Cortex of kidney (tissue), 1 donor: ENCODE measurements around the gene CACNA1B.
"Not testable (repeated sequence)": the region's sequence is repeated elsewhere in the genome, so short reads cannot be mapped to it uniquely, and the experiment has no call there.

Source experiments
- DNase-seq: peaks from one replicate; lab custom pipeline; 2025; lab: John Stamatoyannopoulos, UW

CACNA1B gene

DNA sequence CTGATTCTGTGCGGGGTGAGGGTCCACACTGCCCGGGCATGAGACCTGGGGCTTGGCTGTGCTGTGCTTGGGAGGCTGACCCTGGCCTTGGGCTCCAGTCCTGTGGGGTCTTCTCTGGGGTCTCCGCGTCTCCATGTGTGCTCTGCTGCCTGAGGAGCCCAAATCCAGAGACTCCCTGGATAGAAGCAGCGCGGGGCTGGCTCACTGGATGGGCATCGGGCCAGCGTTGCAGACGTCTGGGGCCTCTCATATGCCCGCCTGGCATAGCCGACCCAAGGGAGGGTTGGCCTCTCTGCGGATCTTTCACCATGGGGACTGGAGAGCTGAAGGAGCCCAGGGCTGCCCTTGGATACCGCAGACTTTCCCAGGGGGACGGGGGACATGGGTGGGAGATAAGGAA, 12.4 kb downstream of the CACNA1B start:
- not testable (repeated sequence) for DNase-seq

DNA sequence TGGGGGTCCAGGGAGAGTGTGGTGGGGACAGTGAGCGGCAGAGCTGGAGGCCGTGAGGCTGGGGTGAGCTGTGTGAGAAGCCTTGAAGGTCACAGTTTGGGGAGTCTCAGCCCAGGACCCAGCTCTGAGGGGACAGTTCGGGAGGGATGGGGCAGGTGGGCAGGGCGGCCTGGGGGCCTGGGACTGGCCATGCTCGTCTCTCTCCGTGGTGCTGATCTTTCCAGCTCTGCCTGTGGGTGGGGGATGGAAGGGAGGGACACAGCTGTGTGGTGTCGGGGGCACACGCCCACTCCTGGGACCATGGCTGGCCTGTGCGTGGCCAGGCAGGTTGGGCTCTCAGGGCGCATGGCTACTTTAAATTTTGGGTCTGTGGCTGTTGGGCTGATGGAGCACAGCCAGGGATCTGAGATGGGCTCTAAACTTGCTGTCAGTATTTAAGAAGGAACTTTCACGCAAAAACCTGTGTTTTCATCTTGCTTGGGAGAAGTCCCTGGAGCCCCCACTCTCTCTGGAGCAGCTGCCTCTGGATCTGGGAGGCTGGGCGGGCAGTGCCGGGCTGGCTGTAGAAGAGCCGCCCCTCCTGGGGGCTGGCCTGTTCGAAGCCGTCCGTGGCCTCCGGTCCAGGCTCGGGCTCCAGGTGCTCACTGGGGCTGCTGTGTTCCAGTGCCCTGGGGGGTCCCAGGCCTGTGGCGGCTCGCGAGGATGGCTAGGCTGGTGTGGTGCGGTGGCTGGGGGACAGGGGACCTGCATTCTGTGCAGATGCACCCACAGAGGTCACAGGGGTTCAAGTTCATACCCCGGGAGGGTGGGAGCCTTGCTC, 13.4 kb downstream of the CACNA1B start:
- not testable (repeated sequence) for DNase-seq

DNA sequence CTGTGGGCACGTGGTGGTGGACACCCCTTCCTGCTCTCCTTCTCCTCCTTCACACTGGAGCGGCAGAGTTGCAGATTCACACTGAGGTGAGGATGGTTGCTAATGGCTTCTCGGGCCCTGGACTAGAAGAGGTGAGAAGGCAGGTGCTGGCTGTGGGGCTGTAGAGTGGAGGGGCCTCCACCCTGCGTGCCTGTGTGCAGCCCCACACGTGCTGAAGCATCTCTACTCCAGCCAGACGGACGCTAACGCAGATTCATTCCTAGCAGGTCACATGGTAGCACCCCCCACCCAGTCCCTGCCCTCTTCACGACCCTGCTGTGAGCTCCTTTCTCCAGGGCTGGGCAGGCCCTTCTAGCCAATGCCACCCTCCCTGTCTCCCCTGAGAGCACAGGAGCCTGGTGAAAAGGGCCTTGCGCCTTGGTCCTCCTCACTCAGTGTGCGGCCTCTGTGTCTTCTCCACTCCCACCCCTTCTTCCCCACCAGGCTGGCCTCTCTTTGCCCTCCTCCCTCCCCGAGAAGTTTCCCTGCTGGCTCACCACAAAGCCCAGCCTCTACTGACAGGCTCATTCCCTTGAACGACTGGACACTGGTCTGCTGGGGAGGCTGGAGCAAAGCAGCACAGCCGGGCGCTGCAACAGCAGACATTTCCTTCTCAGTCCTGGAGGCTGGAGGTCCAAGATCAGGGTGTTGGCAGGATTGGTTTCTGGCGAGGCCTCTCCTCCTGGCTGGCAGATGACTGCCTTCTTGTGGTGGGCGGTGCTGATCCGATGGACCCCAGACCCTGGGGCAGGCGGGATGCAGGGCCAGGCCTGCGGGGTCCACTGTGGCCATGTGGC, 14.2 kb downstream of the CACNA1B start:
- no peak for DNase-seq

DNA sequence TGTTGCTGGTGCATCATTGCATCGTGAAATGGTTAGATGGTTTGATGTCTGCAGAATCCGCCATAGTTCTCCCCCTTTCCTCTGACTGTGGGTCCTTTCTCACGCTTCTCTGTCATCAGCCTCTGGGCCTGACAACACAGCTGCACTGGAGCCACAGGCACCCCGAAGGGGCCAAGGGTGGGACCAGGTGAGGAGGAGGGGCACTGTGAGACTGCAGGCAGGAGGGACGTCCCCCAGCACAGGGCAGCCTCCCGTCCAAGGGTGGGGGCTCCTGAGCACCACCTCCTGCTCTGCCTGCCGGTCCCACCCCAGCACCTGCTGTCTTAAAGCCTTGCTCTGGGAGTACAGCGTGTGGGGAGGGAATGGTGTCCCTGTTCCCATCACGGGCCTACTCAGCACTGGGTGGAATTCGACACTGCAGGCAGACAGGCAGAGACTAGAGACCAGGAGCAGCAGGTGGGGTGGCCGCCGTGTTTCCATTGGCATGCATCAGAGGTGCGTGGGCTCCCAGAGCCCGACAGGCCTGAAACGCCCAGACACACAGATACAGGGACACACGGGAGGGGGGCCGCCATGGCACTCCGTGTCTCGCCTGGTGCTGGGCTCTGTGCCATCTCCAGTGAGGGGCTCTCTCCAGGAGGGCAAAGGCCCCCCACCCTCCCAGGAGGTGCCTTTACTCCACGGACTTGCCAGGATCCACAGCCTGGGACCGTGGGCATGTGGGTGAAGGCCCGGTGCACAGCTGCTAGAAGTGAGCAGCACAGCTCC, 15.0 kb downstream of the CACNA1B start:
- no peak for DNase-seq

DNA sequence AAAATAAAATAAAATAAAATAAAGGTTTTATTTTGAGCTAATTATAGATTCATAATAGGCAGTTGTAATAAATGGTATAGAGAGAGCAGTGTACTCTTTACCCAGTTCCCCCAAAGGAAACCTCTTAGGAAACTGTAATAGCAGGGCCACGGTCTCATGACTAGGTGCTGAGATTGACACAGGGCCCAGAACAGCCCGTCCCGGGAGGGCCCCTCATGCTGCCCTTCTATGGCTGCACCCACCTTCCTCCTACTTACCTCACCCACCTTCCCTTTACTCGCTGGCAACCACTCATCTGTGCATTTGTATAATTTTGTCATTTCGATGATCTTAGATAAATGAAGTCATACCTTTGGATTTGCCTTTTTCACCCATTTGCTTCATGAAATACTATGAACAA, 16.1 kb downstream of the CACNA1B start:
- no peak for DNase-seq

DNA sequence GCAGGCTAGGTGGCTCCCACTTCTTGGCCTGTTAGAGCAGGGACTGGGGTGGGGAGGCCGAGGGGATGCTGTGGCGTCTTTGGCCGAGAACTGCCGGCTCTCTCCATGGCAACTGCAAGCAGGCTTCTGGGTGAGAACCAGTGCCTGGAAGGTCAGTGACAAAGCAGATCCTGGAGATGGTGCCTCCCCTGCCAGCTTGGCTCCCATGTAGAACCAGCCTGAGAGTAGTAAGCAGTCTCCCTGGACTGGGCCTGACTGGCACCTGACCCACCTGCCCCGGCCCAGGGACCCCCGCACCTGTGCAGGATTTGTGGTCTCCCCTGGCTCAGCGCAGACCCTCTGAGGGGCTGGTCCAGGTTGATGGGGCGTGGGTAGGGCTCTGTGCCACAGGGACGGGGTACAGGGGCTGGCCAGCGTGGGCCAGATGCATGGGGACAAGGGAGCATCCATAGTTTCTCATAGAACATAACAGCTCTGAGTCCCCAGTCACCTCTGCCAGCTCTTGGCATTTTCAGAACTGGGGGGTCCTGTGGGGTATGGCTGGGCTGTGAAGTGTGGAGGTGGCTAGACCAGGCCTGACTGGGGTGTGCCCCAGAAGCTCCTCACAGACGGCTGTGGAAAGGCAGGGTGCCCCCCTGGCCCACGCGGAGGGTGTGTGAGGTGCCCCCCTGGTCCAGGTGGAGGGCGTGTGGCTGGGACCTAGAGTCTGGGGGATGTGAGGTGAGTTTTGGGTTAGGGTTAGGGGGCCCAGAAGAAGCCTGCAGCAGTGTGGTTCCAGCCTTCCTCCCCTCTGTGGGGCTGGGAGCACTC, 22.2 kb downstream of the CACNA1B start:
- no peak for DNase-seq

DNA sequence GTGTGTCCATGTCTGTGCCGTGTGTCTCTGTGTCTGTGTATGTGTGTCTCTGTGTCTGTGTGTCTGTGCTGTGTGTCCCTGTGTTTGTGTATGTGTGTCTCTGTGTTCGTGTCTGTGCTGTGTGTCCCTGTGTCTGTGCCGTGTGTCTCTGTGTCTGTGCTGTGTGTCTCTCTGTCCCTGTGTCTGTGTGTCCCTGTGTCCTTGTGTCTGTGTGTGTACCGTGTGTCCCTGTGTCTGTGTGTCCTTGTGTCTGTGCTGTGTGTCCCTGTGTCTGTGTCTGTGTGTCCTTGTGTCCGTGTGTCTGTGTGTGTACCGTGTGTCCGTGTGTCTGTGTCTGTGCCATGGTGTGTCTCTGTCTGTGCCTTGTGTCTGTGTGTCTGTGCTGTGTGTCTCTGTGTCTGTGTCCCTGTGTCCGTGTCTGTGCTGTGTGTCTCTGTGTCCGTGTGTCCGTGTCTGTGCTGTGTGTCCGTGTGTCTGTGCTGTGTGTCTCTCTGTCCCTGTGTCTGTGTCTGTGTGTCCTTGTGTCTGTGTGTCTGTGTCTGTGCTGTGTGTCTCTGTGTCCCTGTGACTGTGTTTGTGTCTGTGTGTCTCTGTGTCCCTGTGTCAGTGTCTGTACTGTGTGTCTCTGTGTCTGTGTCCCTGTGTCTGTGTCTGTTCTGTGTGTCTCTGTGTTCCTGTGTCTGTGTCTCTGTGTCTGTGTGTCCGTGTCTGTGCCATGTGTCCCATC, 23.2 kb downstream of the CACNA1B start:
- no peak for DNase-seq

DNA sequence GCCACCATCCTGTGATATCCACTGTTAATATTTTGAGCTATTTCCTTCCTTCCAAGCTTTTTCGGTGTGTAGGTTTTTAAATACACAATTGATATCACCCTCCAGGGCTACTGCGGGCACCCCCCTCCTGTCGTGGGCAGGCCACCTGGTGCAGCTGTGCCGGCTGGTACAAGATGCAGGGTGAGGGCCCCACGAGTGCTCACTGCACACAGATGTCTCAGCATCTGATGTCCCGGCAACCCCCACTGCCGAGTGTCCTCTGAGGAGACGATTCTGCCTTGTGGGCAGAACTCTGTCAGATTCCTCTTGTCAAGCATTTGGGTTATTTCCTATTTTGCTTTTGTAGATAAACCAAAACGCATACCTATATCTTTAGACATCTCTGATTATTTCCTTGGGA, 25.1 kb downstream of the CACNA1B start:
- no peak for DNase-seq

DNA sequence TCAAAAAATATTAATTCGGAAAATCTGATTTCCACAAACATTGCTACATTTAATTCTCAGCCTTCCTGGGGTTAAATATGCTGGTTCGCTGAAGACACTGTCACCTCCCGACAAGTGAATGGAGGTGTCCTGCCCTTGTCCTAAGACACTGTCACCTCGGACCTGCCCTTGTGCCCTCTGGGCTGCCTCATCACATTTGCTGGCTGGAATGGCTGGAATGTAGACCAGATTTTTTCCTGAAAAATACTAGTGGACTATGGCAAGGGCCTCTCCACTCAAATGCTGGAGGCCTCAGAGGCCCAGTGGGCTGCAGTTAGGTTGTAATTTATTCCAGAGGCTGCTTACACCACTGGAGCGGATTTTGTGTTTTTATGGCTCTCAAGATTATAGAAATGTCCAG, 28.2 kb downstream of the CACNA1B start:
- DNase-seq, result no peak

DNA sequence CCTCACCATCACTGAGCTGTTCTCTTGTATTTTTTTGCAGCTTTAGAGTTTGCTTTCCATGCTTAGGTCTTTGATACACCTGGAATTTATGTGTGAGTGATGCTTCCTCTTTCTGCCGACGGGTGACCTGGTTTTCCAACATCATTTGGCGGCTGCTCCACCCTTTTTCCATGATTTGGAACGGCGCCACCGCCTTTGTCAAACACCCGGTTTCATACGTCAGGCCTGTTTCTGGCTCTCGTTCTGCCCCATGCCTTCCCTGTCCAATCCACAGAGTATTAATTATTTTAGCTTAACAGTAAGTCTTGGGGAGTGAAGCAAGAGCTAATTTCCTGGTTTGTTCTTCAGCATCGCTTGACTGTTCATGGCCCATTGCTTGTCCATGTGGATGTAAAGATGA, 30.2 kb downstream of the CACNA1B start:
- DNase-seq, result no peak

DNA sequence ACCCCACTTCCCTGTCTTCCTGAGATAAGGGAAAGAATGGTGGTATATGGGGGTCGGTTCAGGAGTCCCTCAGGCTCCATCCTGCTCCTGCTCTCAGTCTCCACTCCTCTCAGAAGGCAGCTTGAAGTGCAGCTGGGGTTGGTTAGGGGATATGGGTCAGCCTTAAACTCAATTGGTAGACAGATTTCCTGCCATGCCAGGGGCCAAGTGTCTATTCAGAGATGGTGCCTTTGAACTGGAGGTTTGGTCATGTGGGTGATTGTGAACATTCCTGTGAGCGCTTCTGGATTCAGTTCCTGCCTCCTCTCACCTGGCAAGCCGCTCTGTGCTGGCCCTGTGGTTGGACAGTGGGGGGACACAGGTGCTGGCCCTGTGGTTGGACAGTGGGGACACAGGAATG, 35.1 kb downstream of the CACNA1B start:
- no peak for DNase-seq

DNA sequence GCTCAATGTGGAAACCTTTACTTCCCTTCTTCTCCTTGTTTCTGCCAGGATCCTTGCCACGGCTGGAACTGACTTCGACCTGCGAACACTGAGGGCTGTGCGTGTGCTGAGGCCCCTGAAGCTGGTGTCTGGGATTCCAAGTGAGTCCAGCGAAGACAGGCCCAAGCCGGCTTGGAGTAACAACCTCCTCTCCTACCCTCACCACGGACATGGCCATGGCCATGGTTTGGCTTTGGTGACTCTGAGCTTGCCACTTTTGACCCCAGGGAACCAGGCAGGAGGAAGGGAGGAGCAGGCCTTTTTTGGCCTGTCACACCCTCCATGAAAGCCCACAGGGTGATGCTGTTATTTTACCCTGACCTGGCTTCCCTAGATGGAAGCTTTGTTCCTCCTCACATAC, 35.5 kb downstream of the CACNA1B start:
- DNase-seq, result no peak

DNA sequence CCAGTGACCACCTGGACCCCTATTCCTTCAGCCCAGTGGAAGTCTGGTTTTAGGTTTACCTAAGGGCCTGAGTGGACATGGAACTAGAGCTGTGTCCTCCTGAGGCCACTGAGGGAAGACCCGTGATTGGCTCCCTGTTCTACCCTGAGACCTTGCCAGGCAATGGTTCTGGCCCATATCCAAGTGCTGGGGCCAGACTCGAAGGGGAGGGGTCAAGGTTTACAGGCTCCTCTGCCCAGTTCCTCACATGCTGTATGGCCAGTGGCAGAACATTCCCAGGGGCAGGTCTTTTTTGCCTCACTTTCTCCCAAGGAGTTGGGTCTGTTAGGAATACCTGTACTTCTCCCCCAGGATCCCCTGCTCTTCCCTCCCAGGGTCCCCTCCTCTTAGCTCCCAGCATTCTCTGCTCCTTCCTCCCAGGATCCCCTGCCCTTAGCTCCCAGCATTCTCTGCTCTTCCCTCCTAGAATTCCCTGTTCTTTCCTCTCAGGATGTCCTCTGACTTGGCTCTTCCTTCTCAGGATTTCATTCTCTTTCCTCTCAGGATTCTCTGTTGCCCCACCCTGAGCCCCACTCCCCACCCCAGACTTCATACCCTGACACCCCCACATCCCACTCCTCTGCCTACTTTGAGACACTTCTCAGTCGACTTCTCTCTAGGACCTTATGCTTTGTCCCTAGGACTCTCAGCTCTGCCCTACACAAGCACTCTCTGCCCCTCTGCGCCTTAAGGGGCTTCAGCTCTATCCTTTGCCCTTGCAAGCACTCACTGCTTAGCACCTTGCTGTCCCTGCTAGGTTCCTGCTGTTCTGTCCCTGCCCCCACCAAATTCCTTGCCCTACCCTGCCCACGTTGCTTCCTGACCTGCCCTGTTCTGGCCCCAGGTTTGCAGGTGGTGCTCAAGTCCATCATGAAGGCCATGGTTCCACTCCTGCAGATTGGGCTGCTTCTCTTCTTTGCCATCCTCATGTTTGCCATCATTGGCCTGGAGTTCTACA, 36.5 kb downstream of the CACNA1B start:
- DNase-seq, result no peak

DNA sequence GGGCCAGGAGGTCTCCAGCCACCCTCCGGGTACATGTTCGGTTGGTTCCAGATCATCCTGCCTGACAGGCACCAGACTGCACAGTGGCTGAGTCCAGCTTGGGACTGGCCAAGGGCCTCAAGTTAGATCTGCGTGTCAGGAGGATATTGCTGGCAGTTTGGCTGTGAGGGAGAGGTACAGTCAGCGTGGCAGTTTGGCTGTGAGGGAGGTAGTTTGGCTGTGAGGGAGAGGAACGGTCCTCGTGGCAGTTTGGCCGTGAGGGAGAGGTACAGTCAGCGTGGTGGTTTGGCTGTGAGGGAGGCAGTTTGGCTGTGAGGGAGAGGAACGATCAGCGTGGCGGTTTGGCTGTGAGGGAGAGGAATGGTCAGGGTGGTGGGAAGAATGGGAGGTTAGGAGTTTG, 39.0 kb downstream of the CACNA1B start:
- no peak for DNase-seq

DNA sequence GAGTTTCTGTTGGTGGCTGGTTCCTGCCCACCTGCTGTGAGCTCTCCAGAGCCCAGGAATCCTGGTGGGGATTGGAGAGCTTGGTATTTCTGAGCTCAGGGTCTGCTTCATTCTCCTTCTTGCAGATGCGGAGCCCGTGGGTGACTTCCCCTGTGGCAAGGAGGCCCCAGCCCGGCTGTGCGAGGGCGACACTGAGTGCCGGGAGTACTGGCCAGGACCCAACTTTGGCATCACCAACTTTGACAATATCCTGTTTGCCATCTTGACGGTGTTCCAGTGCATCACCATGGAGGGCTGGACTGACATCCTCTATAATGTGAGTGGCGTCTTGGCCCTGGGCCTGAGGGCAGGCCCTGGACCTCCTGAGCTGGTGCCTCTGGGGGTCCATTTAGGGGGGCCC, 39.5 kb downstream of the CACNA1B start:
- no peak for DNase-seq

DNA sequence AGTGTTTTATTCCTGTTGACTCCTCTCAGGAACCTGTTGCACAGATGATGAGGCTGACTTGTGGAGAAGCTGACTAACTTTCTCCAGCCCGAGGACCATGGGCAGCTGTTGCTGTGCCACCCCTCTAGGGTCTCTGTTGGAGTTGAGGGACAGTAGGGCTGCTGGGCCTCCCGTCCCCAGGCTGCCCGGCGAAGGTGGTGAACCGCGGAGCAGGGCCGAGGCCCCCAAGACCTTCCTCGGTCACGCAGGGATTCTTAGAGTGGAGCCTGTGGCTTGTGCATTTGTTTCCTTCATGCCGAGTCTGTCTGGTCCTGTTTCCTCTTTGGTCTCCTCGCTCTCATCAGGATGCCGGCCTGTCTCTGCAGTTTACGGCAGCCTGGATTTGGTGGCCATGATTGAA, 40.2 kb downstream of the CACNA1B start:
- no peak for DNase-seq

DNA sequence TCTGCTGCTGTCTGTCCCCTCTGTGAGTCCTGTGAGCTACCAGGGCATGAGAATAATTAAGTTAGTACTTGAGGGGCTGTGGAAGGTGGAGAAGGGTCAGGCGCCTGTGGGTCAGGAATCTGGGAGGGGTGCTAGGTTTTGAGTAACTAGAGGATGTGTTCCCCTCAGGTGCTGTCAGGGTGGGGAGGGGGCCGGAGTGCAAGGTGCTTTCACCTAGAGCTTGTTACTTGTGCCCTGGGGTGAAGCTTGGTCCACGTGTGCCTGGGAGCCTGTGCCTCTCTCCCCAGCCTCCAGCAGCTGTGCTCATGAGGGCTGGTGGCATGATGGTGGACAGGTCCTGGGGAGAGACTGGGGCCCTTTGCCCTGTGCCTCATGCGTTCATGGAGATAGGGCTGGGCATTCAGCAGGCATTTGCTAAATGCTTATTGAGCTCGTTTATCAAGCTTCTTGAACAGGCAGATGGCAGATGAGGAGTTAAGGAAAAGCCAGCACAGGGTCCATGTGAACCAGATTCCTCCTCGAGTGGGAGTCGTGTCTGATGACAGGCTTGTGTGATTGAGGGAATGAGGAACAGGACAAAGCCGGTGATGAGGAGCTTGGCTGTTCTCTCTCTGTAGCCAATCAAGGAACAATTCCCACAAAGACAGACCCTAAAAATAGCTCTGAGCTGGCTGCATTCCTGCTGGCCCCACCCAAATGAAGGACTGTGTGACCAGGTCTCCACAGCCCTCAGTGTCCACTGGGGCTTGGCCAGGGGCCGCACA, 40.9 kb downstream of the CACNA1B start:
- no peak for DNase-seq

DNA sequence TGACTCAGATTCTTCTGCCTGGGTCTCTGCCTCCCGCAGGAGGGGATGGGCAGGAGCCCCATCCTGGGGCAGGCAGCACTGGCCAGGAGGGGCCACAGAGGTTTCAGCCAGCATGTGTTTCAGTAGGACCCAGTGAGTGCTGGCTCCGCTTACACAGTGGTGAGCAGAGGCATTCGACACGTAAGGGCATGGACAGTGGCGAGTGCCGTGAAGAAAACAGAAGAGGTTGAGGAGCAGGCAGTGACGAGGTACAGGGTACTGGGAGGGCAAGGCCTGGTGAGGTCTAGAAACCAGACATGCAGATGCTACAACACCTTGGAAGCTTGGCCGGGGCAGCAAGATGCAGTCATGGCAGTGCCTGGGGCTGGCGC, 41.5 kb downstream of the CACNA1B start:
- DNase-seq, result no peak

DNA sequence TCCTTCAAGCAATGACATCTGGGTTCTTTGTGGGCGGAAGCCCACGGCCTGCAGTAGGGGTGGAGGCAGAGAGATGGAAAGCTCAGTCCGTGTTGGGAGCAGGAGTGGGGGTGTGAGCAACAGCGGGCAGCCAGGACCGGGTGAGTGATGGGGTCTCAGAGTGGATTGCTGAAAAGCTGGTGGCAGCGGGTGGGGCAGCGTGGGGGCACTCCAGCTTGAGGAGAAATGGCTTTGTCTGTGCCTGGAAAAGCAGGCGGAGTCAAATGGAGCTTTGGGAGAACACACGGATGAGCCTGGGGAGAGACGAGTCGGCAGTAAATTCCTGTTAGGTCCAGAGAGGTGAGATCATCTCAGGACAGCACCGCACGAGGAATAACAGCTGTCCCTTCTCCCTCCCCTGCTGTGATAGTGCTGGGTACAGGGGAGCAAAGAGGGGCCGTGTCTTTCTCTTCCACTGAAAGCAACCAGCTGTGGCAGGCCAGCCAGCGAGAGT, 42.1 kb downstream of the CACNA1B start:
- no peak for DNase-seq
